Measurements from ENCODE around the gene USH2A. TPM values are rescaled to one million over a fixed set of nuclear protein-coding genes. Genes with fewer than 3 reads are reported as not detected.
A peak's percentile ranks its signal among the peaks of the same experiment; 100 is the strongest.

Gene USH2A
- total RNA-seq, 3 donors from 2014 or later = 0.03 to 0.17 TPM; not detected in 1

DNA sequence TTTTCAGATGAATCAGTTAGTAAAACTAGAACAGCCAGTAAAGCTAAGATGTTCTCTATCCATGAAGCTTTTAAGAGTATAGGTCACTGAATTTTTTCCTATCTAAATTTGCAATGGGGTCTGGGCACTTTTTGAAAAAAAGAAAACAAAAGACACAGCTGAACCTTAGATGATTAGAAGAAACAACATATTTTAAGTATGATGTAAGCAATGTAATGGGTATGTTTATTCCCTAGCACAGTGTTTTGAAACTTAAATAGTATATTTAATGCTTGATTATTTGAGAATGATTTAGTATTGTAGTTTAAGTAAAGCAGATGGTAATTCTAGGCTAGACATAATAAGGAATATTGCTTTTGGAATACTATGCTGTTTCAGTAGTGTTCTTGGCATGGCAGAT lies 819.9 kb downstream of the USH2A start:
- no peaks in the 10 kb centered on the region for H3K36me3 ChIP-seq (ENCODE audit: low read depth)
- intact Hi-C loops (cut with DNase I, micrococcal nuclease) = no loop called here
- no peak overlapping the region for H3K4me3 ChIP-seq
- H3K9me3 ChIP-seq = no peaks in the 10 kb centered on the region
- TF ChIP-seq, protein P1, sequence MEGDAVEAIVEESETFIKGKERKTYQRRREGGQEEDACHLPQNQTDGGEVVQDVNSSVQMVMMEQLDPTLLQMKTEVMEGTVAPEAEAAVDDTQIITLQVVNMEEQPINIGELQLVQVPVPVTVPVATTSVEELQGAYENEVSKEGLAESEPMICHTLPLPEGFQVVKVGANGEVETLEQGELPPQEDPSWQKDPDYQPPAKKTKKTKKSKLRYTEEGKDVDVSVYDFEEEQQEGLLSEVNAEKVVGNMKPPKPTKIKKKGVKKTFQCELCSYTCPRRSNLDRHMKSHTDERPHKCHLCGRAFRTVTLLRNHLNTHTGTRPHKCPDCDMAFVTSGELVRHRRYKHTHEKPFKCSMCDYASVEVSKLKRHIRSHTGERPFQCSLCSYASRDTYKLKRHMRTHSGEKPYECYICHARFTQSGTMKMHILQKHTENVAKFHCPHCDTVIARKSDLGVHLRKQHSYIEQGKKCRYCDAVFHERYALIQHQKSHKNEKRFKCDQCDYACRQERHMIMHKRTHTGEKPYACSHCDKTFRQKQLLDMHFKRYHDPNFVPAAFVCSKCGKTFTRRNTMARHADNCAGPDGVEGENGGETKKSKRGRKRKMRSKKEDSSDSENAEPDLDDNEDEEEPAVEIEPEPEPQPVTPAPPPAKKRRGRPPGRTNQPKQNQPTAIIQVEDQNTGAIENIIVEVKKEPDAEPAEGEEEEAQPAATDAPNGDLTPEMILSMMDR (IDR thresholded peaks at IDR 0.05) = no peak
- no peak for ATAC-seq
- DNase-seq = no peak
- H3K4me1 ChIP-seq (ENCODE audit: low read depth) = no peaks in the 10 kb centered on the region

DNA sequence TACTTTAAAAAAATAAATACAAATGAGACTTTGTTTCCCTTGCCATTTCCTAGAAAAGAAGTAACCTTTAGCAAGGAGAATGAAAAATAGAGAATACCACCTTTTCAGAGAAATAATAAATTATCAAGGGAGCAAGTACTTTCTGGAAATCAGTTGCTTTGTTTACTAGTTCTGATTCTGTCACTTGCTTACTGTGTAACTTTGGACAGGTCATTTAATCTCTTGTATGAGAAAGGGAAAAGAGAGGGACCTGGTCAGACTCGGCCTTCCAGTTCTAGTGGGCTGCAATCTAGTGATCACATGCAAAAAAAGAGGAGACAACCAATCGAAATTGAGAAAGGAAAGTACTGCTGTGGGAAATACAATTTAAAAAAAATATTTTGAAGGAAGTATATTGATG lies 822.0 kb downstream of the USH2A start:
- H3K4me1 ChIP-seq (ENCODE audit: low read depth) = no peaks in the 10 kb centered on the region

DNA sequence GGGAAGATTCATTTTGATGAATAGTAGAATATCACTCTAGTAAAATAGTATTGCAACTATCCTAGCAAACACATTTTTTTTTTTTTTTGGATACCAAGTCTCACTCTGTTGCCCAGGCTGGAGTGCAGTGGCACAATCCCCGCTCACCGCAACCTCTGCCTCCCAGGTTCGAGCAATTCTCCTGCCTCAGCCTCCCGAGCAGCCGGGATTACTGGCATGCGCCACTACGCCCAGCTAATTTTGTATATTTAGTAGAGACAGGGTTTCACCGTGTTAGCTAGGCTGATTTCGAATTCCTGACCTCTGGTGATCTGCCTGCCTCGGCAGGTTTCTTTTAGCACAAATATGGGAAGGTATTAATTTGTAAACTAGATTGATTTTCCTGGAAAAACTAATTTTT lies 822.4 kb downstream of the USH2A start:
- TF ChIP-seq, protein P1 (IDR thresholded peaks at IDR 0.05) = no peak
- Histone ChIP-seq H3K9me3 (no peaks in the 10 kb centered on the region), H3K4me3 (no peak overlapping the region), H3K36me3 (ENCODE audit: low read depth) (no peaks in the 10 kb centered on the region), H3K4me1 (ENCODE audit: low read depth) (no peaks in the 10 kb centered on the region)
- ATAC-seq = no peak
- no peak for DNase-seq
- intact Hi-C loops (cut with DNase I, micrococcal nuclease) = no loop called here

More for the DNA sequence above, 822.0 kb downstream of the USH2A start:
- ATAC-seq = no peak
- intact Hi-C loops (cut with DNase I, micrococcal nuclease) = no loop called here
- TF ChIP-seq, protein P1 (IDR thresholded peaks at IDR 0.05) = no peak
- Histone ChIP-seq H3K36me3 (ENCODE audit: low read depth) (no peaks in the 10 kb centered on the region), H3K4me3 (no peak overlapping the region), H3K9me3 (no peaks in the 10 kb centered on the region)
- no peak for DNase-seq

DNA sequence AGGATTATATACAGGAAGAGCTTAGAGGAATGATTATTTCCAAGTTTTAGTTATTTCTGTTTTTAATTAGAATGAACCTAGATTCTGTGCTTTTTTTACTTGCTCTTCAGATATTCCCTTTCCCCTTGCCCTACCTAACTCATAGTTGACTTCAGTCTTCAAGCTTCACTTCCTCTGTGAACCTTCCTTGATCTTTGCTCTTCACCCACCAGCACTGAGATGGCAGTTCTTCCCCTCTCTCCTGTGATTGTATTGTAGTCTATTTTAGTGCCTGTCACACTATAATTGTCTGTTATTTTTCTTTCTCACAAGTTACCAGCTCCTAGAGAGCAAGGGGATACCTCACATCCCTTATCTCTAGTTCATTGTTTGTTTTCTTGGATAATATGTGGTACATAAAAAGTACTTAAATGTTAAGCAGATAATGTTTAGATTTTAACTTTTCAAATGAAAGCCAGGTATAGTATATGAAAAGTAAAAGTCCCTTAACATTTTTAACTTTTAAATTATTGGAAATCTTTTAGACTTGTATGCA lies 822.9 kb downstream of the USH2A start:
- no peak overlapping the region for H3K4me3 ChIP-seq
- TF ChIP-seq, protein P1 (IDR thresholded peaks at IDR 0.05) = no peak
- H3K4me1 ChIP-seq (ENCODE audit: low read depth) = no peaks in the 10 kb centered on the region
- DNase-seq (no peak), ATAC-seq (no peak)
- no peaks in the 10 kb centered on the region for H3K9me3 ChIP-seq
- no peaks in the 10 kb centered on the region for H3K36me3 ChIP-seq (ENCODE audit: low read depth)
- intact Hi-C loops (cut with DNase I, micrococcal nuclease) = no loop called here

DNA sequence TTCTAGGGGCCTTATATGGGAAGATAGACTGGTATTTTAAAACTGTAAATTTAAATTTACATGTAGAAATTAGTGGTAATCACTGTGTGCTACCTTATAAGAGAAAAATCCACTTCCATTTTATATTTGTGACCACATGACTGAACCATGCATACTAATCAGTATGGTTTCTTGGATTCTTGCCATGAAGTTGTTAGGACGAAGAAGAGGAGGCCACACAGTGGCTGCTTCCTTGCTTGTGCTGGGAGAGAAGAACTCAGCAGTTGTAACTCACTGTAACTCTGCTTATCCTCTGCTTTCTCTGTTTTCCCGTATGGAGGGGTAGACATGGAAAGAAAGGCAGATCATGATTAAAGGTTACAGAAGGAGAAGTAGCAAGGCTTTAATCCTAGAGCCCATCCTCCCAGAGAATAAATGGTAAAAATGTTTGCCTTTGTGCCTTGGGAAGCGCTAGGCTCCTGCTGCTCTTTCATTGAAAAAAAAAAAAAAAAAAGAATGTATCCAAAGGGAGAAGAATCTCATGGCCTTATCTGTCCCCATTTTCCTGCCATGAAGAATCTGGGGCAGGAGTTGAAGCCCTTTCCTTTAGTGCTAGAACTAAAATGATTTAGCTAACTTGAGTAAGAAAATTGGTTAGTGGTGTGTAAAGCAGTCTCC lies 823.7 kb downstream of the USH2A start:
- H3K36me3 ChIP-seq (ENCODE audit: low read depth) = no peaks in the 10 kb centered on the region
- H3K4me3 ChIP-seq = no peak overlapping the region
- ATAC-seq (peak; percentile 35), DNase-seq (no peak)
- intact Hi-C loops (cut with DNase I, micrococcal nuclease) = no loop called here
- no peaks in the 10 kb centered on the region for H3K4me1 ChIP-seq (ENCODE audit: low read depth)
- TF ChIP-seq, protein P1 (IDR thresholded peaks at IDR 0.05) = no peak
- H3K9me3 ChIP-seq = no peaks in the 10 kb centered on the region
